Measurements from ENCODE around the gene RAP1GAP. TPM values are rescaled to one million over a fixed set of nuclear protein-coding genes. Genes with fewer than 3 reads are reported as not detected.

Gene RAP1GAP
- total and polyA plus RNA-seq, 9 of the 15 experiments (the other 6 are each of a cell fraction or from before 2014, with no cell fraction given) = 0.29 to 30.2 (median 19.2) TPM

DNA sequence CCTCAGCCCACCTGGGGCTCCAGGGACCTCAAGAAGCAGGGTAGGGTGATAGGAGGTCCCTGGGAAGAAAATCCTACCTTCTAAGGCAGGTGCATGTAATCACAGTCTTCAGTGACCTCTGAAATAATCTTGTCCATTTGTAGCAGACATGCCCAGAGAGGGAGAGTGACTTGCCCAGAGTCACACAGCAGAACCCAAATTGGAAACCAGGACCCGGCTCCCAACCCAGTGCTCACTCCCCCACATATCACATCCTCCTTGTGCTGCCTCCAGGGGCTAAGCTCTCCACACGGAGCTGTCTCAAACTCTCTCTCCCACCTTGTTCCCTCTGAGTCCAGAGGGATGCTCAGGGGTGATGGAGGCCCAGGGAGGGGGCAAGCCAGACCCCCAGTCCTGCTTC is 72.5 kb downstream of the RAP1GAP start (continued):
- TF ChIP-seq DMBX1 (CRISPR knock-in tag; IDR thresholded peaks at IDR 0.05; ENCODE audit: borderline replicate concordance) (no peak), EWSR1 (IDR thresholded peaks at IDR 0.05; ENCODE audit: borderline replicate concordance, low read depth, partially characterized antibody) (no peak), PBX2 (CRISPR knock-in tag; IDR thresholded peaks at IDR 0.05; ENCODE audit: low read depth) (peak; percentile 3; the same call in 1 of the 2 replicates), PBX2 (tag; conservative IDR thresholded peaks at IDR 0.05; ENCODE audit: low read depth) (no peak), CREM (IDR thresholded peaks at IDR 0.05; ENCODE audit: low read depth) (no peak), PTBP1 (IDR thresholded peaks at IDR 0.05; ENCODE audit: low read depth, low read length) (peak; percentile 92), PML (IDR thresholded peaks at IDR 0.05; ENCODE audit: low read length) (no peak), CBX1 (IDR thresholded peaks at IDR 0.05; ENCODE audit: low read depth) (peak; percentile 54; the same call in 1 of the 2 replicates), ZNF584 (CRISPR knock-in tag; IDR thresholded peaks at IDR 0.05; ENCODE audit: low read depth) (no peak), E2F4 (CRISPR knock-in tag; IDR thresholded peaks at IDR 0.05; ENCODE audit: low read depth) (no peak), EGR1 (conservative IDR thresholded peaks at IDR 0.05) (no peak), ZFP36 (IDR thresholded peaks at IDR 0.05; ENCODE audit: low read depth, low read length, partially characterized antibody) (peak; percentile 95), KAT7 (CRISPR knock-in tag; IDR thresholded peaks at IDR 0.05; ENCODE audit: borderline replicate concordance) (no peak)
- TF ChIP-seq, protein P1, sequence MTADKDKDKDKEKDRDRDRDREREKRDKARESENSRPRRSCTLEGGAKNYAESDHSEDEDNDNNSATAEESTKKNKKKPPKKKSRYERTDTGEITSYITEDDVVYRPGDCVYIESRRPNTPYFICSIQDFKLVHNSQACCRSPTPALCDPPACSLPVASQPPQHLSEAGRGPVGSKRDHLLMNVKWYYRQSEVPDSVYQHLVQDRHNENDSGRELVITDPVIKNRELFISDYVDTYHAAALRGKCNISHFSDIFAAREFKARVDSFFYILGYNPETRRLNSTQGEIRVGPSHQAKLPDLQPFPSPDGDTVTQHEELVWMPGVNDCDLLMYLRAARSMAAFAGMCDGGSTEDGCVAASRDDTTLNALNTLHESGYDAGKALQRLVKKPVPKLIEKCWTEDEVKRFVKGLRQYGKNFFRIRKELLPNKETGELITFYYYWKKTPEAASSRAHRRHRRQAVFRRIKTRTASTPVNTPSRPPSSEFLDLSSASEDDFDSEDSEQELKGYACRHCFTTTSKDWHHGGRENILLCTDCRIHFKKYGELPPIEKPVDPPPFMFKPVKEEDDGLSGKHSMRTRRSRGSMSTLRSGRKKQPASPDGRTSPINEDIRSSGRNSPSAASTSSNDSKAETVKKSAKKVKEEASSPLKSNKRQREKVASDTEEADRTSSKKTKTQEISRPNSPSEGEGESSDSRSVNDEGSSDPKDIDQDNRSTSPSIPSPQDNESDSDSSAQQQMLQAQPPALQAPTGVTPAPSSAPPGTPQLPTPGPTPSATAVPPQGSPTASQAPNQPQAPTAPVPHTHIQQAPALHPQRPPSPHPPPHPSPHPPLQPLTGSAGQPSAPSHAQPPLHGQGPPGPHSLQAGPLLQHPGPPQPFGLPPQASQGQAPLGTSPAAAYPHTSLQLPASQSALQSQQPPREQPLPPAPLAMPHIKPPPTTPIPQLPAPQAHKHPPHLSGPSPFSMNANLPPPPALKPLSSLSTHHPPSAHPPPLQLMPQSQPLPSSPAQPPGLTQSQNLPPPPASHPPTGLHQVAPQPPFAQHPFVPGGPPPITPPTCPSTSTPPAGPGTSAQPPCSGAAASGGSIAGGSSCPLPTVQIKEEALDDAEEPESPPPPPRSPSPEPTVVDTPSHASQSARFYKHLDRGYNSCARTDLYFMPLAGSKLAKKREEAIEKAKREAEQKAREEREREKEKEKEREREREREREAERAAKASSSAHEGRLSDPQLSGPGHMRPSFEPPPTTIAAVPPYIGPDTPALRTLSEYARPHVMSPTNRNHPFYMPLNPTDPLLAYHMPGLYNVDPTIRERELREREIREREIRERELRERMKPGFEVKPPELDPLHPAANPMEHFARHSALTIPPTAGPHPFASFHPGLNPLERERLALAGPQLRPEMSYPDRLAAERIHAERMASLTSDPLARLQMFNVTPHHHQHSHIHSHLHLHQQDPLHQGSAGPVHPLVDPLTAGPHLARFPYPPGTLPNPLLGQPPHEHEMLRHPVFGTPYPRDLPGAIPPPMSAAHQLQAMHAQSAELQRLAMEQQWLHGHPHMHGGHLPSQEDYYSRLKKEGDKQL (CRISPR knock-in tag; IDR thresholded peaks at IDR 0.05; ENCODE audit: borderline replicate concordance) = no peak
- TF ChIP-seq, protein P2, sequence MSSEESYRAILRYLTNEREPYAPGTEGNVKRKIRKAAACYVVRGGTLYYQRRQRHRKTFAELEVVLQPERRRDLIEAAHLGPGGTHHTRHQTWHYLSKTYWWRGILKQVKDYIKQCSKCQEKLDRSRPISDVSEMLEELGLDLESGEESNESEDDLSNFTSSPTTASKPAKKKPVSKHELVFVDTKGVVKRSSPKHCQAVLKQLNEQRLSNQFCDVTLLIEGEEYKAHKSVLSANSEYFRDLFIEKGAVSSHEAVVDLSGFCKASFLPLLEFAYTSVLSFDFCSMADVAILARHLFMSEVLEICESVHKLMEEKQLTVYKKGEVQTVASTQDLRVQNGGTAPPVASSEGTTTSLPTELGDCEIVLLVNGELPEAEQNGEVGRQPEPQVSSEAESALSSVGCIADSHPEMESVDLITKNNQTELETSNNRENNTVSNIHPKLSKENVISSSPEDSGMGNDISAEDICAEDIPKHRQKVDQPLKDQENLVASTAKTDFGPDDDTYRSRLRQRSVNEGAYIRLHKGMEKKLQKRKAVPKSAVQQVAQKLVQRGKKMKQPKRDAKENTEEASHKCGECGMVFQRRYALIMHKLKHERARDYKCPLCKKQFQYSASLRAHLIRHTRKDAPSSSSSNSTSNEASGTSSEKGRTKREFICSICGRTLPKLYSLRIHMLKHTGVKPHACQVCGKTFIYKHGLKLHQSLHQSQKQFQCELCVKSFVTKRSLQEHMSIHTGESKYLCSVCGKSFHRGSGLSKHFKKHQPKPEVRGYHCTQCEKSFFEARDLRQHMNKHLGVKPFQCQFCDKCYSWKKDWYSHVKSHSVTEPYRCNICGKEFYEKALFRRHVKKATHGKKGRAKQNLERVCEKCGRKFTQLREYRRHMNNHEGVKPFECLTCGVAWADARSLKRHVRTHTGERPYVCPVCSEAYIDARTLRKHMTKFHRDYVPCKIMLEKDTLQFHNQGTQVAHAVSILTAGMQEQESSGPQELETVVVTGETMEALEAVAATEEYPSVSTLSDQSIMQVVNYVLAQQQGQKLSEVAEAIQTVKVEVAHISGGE (CRISPR knock-in tag; IDR thresholded peaks at IDR 0.05) = no peak

All from K562 (cell line).